CD4-positive, alpha-beta T cell treated with Interleukin-15 for 1 hour (primary cell): ENCODE measurements around the gene CTCF.

Source experiments
- DNase-seq: peaks from one replicate; pipeline ENCODE4 v3.0.0-alpha.2; 2020

Gene CTCF

DNA sequence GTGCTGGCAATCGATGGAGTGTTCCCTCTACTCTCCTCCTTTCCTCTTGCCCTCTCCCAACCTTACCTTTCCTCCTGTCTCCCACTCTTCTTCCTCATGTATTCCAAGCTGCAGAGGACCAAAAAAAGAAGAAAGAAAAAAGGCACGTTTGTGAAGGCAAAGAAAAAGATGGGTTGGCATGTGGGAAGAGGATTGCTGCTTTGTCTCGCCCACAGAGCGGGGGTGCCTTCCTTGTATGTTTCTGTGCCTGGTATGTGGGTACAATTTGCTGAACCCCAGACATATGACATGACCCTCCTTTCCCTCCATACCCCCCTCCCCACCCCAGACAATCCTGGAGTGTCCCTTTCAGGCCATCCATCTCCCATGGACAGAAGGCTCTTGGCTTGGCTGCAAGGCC is 13.1 kb upstream of the CTCF start:
- no peak for DNase-seq

DNA sequence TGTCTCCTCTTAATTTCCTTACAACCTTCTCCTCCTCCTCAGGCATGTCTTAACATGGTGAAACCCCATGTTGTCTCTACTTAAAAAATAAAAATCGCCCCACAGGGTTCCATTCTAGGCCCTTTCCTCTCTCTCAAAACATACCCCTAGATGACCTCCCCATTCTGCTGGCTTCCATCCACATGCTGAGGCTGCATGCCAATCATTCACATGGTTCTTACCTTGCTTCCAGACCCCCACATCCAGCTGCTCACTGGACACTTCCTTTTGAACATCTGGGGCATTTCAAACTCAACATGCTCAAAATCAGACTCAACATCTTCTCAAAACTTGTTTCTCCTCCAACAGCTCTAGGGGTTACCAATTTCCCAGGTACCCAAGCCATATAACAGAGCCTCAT is 12.4 kb upstream of the CTCF start:
- DNase-seq = no peak

DNA sequence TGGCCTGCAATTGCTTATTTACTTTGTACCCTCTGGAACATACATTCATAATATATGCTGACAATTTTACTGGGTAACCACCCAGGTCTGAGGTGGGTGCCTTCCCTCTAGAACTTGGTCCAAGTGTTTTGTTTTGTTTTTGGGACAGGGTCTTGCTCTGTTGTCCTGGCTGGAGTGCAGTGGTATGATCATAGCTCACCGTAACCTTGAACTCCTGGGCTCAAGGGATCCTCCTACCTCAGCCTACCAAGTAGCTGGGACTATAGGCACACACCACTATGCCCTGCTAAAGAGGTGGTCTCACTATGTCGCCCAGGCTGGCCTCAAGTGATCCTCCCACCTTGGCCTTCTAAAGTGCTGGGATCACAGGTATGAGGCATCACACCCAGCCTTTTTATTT is 11.2 kb upstream of the CTCF start:
- DNase-seq = no peak

DNA sequence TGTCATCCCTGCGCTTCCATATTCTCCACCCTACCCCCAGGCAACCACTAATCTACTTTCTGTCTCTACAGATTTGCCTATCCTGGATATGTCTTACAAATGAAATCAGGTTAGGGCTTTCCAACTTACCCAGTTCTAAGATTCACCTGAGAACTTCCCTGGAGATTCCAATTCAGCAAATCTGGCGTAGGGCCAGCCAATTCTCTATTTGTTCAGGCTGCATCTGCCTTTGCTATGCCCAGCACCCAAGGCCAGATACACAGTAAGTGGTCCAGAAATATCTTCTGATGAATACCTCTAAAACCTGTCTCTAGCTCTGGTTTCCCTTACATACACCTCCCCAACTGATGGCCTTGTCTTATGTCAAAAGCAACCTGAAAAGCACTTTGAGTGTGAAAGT is 10.4 kb upstream of the CTCF start:
- DNase-seq = no peak

DNA sequence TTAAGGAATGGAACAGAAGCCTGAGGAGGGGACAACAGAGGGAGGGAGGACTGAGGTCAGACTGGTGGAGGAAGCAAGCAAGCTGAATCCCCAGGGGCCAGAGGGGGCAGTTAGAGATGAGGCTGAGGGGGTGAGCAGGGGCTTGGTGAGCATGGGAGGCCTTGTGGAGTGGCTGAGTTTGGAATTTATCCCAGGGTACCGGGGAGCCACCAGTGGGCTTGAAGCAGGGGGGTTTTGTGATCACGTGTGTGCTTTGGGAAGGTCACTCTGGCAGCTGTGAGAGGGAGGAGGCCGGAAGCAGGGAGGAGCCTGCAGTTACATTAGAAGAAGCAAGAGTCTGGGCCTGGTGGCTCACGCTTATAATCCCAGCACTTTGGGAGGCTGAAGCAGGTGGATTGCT is 9.8 kb upstream of the CTCF start:
- DNase-seq = no peak

DNA sequence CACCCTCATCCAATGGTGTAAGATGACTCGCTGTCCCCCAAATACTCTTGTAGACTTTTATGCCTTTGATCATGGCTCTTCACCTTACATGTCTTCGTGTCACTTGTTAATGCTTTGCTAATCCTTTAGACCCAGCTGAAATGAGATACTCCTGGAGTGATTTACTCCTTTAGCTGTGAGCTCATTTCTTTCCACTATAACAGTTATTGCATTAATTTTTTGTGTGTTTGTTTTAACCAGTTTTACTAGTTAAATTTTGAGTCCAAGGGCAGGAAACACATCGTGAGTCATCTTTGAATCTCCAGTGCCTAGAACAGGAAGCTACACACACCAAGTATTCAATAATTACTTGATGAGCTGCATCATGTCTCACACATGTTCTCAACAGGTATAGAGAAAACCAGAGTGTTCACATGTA is 6.5 kb upstream of the CTCF start:
- DNase-seq = no peak

DNA sequence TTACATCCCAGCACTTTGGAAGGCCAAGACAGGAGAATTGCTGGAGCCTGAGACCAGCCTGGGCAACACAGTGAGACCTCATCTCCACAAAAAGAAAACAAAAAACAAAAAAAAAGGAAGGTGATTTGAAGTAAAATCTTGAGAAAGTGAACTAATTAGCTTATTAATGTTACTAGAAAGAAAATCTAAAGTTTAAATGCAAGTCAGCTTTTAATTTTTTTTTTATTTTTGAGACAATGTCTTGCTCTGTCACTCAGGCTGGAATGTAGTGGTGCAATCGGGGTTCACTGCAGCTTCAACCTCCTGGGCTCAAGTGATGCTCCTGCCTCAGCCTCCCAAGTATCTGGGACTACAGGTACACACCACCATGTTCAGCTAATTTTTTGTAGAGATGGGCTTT is 3.5 kb upstream of the CTCF start:
- DNase-seq = no peak

DNA sequence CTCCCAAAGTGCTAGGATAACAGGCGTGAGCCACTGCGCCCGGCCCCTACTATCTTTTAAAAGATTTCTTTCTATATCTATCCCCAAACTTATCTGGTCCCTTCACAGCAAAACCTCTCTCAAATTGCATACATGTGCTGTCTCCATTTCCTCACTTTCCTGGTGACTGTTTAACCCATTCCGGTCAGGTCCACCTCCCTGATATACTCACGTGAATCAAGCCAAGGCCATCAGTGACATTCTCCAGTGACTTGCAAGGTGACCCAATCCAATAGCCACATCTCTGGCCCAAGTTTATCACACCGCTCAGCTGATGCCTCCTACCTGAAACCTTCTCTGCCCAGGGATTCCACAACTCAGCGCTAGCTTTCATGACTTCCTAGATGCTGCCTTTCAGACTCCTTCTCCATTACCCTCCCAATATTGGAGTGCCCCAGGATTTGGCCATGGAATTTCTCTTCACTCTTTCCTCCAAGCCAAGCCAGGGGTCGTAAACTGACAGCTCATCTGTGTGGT is 1.4 kb upstream of the CTCF start:
- no peak for DNase-seq

DNA sequence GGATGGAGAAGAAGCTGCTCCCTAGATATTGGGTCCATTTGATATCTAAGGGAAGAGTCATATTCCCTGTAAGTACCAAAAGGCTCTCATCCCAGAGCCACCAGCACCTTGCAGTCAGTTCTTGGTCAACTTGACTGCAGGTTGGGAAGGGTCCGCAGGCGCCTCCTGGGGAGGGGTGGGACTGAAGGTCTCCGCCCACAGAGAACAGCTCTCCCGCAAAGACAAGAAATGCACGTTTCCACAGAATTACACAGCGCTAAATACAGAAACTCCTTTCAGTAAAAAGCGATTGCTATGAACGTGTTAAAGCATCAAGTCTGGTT is 864 bp upstream of the CTCF start:
- DNase-seq = no peak

DNA sequence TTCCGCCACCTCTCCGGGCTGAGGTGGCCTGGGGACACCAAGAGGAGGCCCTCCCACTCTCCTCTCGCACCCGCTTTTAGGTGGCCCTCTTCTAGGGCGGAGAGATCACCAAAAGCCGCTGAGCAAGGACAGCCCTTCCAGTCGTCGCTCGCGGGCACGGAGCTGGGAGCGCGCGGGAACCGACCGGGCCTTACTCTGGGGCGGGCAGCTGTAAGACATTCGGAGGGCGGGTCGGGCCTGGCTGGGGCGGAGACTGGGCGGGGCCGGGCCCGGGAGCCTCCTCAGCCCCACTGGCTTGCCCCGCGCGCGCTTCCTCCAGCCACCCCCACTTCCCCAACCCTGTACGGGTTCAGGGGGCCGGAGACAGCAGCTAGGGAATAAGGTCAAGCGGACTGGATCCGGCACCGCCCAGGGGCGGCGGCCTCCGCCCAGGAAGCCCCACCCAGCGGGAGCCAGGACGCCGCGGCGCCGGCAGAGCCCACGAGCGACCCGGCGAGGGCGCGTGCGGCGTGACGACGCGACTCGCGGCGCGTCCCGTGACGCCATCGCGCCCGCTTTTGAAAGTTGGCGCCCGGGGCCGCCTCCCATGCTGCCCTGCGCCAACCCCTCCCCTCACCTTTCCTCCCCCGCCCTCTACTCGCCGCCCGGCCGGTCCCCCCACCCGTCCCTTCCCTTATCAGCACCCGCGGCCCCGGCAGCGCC is 351 bp upstream of the CTCF start:
- peak; percentile 99 for DNase-seq

DNA sequence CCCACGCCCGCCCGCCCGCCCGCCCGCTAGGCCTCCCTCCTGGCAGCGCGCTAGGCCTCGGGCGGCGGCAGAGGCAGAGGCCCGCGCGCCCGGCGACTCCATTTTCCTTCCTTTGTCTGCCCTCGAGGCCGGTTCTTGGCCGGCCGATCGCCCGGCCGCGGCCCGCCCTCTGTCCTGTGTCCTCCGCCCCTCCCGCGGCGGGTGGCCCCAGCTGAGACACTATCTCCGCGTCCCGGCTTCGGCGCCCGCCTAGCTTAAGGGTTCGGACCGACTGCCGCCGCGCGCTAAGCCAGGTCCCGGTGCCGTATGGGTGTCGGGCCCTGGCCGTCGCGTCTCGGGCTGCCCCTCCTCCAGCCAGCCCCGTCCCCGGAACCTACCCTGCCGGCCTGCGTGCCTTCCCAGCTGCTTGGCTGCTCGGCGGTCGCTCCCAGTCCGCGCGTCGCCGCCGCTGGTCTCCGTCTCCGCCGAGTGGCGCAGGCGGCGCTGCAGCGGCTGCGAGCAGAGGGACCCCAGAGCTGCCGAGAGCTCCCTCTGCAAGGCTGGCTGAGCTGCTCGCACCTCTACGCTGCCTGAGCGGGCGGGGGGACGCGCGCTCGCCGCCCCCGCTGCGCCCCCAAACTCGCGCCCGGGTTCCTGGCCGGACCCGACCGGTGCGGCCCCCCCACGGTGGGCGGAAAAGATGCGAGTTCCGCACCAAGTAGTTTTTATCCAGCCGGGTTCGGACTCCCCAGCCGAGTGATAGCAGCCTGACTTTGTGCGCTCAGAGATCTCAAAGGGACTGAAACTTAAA is 787 bp downstream of the CTCF start:
- peak; percentile 72 for DNase-seq

DNA sequence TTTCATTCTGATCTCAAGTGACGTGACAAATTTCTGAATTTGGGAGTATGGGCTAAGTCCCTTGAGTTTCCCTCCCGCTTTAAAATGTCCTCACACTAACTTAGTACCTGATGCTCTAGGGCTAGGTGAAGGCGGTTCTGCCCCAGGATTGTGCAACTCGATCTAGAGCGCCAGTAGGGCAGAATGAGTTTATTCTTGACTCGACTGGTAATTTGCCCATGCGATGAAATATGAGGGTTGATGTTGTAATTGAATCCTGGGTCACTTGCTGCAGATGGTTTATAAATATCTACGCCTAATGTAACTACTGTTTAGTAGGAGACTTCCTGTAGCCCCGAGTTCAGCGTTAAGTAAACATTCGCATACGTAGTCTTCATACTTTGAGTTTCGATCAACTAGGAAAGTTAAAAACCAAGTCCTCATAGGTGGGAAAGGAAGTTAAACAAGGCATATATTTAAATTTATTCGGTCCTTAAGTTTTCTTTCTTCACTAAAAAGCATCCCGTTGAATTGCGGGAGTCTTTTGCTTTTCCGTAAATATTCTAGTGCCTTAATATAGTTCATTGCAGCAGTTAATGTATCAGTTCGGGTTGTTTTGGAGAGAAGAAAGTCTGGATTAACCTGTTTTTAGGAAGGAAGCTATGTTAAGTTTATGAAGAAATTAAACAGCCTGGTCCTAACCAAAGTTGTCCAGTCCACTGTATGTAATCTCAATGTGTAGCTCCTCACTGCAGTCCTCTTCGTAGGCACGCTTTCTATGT is 1.6 kb downstream of the CTCF start:
- DNase-seq = no peak

DNA sequence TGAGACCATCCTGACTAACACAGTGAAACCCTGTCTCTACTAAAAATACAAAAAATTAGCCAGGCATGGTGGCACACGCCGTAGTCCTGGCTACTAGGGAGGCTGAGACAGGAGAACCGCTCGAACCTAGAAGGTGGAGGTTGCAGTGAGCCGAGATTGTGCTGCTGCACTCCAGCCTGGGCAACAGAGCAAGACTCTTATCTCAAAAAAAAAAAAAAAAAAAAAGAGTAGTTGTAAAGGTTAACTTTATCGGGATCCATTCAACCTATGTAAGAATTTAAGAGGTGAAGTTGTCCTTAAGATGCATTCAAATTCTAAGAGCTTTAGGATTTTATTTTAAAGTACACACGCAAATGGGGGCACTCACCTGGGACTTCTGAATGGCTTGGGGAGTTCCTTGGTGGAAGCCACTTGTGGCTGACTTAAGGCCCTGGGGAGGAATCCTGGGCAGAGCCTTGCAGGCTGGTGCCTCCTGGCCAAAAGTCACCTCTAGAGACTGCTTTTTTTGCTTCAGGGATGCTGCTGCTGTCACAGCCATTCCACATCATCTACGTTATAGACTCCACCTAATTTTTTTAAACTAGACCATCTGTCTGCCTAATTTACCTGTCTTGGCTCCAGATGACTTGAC is 3.3 kb downstream of the CTCF start:
- no peak for DNase-seq

DNA sequence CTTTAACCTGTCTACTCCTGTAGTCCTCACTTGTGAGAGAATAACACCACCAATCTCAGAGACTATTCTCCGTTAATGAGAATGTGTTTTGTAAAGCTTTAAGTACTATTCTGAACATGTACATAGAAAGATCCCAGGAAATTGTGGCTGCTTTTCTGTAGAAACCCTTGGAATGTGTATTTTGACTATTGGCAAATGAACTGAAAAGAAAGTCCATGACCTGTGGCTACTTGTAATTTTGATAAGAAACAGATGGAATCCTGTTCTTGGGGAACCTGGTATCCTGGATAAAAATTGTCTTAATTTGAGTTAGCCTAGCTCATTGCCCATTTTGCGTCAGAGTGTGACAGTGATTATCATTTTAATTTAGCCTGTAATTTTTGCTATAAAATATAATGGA is 9.1 kb downstream of the CTCF start:
- no peak for DNase-seq

DNA sequence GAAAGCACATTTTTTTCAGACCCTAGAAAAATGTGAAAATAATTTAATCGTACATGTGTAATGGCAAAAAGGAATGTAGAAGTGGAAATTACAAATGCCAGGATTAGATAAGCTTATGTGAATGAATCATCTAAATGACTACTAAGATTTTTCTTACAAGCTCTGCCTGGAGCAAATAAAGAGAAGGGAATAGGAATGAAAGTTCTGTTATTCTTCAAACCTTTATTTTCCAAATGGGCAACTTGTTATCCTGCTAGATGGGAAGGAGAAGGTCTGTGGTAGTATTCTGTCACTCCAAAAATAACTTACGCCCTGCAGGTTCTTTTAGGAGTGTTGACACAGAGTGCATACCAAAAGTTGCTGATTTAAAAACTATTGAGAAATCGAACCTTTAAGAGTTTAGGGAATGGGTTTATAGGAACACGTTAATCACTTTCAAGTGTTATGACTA is 9.7 kb downstream of the CTCF start:
- DNase-seq = no peak

DNA sequence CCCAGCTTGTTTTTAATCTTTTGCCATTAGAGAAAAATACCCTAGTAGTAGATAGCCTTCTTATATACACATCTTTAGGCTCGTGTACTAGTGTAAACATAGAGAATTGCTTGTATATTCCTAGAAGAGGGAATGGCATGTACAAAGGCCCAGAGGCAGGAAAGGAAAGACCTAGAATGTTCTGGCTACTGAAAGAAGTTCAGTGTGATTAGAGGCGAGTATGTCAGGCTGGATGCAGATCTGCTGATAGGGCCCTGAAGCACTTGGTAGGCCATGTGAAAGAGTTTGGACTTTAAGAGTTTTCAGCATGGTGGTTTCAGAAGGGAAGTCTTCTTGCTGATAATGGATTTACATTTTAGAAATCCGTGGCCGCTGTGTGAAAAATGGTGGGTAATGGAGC is 17.4 kb downstream of the CTCF start:
- no peak for DNase-seq

DNA sequence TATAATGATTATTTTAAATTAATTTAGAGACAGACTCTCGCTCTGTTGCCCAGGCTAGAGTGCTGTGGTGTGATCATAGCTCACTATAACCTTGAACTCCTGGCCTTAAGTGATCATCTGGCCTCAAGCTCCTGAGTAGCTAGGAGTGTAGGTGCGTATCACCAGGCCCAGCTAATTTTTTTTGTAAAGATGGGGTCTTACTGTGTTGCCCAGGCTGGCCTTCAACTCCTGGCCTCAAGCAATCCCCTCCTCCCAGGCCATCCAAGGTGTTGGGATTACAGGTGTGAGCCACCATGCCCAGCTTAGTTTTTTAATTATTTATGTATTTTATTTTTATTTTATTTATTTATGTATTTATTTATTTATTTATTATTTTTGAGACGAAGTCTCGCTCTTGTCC is 17.9 kb downstream of the CTCF start:
- no peak for DNase-seq

DNA sequence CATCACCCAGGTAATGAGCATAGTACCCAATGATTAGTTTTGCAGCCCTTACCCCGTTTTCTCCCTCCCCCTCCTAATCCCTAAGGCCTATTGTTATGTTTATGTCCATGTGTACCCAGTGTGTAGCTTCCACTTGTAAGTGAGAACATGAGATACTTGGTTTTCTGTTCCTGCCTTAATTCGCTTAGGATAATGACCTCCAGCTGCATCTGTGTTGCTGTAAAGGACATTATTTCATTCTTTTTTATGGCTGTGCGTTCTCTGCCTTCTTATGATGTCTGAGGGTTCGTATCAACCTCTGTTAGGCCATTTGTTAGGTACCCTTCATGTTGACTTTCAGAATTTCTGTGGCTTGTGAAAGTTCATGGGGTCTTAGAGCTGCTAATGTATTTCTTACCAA is 31.0 kb downstream of the CTCF start:
- no peak for DNase-seq

DNA sequence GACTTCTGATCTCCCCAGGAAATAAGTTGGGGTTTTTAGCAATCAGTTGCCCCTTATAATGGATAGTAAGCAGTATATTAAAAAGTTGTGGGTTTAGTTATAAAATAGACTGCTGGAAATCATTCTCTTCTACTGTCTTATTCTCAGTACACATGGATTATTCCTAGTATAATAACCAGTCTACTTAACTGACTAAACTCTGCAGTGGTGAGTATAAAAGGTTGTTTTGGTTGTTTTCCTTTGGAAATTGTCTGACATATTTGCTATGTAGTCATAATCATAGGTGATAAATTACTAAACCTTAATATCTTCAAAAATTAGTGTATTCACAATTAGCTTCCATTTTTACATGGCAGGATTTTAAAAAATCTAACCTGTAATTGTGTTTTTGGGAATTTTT is 31.4 kb downstream of the CTCF start:
- DNase-seq = no peak

DNA sequence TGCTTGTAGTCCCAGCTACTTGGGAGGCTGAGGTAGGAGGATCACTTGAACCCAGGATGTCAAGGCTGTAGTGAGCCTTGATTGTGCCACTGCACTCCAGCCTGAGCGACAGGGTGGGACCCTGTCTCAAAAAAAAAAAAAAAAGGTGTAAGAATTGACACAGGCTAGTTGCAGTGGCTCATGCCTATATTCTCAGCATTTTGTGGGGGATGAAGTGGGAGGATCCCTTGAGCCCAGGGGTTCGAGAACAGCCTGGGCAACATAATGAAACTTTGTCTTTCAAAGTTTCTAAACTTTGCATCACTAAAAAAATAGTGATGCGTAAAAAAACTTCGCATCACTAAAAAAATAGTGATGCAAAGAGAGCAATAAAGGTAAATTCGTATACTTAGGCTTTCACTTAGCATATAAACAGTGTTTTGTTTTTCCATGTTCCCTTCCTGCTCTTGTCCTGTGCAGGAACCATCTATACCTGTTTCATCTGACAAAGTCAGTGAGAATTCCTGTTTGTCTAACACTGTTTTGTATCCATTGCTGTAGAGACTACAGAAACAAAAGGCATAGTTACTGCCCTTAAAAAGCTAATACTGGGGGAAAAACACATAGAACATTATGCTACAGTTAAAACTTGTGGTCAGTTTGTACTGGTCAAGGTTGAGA is 32.1 kb downstream of the CTCF start:
- DNase-seq = no peak

DNA sequence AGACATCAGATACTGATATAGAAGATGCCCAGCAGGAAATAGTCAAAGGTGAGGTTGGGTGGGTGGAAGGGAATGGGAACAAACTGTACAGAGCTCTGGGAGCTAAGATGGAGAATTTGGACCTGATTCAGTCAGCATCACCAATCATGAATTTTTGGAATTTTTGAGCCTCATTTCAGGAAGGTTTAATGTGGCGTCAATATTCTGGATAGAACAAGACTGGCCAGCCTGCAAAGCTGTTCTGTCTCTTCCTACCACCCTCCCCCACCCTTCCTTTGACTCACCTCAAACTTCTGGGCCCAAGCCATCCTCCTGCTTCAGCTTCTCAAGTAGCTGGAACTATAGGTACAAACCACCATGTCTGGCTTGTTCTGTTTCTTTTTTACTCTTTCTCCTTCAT is 32.6 kb downstream of the CTCF start:
- no peak for DNase-seq

DNA sequence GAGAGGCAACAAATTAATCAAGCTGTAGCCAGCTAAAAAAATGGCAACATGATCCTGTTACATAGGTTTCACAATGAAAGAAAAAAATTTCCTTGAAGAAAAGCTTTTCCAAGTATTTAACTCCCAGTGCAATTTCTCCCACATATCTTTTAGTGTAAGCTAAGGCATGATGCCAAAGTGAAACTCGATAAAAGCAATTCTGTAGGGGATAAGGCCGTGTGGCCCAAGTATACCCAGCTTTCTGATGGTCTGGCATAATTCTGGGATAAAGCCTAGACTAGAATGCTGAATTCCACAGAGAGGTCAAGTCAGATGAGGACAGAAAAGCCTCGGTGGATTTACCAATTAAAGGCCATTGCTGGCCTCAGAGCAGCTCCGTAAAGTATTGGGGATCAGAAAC is 36.2 kb downstream of the CTCF start:
- DNase-seq = no peak

DNA sequence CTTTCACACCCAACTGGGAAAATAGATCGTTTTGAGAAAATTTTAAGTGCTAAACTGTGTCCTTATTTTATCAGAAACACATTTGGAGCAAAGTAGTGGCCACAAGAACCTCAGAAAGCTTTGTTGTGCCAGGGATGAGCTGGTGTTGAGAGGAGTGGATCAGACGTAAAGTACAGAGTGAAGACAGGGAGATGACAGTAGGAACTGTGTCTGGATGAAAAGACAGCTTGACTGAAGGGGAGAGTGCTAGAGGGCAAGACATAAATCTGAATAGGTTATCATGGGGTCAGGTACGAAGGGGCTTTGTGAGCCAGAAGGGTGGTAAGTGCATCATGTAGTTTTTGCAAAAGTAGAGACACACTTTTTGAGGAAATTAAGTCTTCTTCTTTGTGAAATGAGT is 43.3 kb downstream of the CTCF start:
- no peak for DNase-seq
